Jurkat, Clone E6-1 (cell line): ENCODE measurements around the gene NLRP6. TPM values are rescaled to one million over a fixed set of nuclear protein-coding genes. Genes with fewer than 3 reads are reported as not detected.
"Not testable (repeated sequence)": the region's sequence is repeated elsewhere in the genome, so short reads cannot be mapped to it uniquely, and the experiment has no call there.

ENCODE experiments used
- DNase-seq: peaks from one replicate; pipeline ENCODE4 v3.0.0-alpha.2; 2011; ENCODE audit warnings: low read depth, low spot score
- H3K4me3 ChIP-seq: 2 replicates; pipeline ENCODE4 v1.5.1; 2011; ENCODE audit warnings: mild to moderate bottlenecking, low read length, control low read depth, moderate library complexity
- polyA plus RNA-seq: library from polyadenylated mRNA; unstranded; fragments of >200 nt; gene quantifications from one replicate; pipeline ENCODE4 v1.2.1, GENCODE V29; 2012; ENCODE audit warnings: missing spikeins; ENCODE audit not compliant: insufficient read length, insufficient read depth

Gene NLRP6
- 0.29 TPM for polyA plus RNA-seq

DNA sequence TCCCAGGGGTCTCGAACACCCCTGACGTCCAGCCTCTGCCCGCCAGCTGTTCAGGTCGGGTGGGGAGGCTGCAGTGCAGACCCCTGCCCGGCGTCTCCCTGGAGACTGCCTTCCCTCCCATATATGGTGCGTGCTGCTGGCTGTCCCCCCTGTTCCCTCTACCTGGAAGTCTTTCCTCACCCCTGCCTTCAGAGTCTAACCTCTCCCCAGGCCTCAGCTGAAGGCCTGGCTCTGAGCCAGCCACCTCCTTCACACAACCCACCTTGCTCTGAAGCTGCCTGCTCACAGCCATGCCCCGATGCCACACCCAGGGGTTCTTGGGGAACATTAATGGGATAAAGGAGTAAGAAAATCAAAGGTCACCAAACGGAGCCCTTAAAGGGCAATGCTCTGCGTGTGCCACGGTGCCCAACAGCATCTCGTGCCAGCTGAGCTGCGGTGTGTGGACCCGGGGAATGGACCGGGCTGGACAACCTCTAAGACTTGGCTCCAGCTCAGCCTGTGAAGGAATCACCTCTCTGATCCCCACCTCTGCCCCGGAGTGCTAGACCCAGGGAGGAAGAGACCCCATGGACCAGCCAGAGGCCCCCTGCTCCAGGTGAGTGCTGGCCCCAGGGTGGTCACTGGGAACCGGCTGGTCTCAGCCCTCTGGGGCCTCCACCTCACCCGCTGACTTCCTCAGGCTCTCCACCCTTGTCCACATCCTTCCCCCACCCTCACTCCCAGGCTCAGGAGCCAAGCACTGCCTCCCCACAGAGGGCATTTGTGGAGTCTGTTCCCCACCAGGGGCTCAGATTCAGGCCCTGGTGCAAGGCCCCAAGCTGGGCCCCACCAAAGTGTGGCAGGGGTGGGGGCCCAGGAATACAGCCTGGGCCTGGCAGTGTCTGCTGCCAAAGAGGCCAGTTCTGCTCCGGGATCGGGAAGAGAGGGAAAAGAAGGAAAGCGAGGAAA lies at the start of gene NLRP6:
NLRP6 (plus strand) TSS at position 407 of the 951 bp plus-strand sequence; CDS start at position 570, 163 bp downstream.
- no peak for DNase-seq
- no peak within 1 kb of the TSS for H3K4me3 ChIP-seq

DNA sequence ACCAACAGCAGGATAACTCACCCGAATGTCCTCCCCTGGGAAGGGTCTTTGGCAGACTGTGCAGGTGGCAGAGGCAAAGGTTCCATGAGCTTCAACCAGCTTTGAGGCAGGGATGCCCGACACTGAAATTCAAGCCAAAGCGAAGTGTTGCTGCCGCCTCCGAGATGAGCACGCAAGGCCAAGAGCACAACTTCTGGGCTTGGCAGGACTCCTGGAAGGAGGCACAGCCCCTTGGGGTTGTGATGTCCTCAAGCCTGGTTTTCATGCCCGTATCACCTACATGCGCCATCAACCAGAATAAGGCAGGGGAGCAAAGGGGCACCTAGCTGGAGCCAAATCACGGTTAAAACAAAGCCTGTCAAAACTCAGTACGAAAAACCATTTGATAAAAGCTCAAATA lies 47.8 kb upstream of the NLRP6 start:
- DNase-seq, result no peak
- H3K4me3 ChIP-seq, result no peak overlapping the region

DNA sequence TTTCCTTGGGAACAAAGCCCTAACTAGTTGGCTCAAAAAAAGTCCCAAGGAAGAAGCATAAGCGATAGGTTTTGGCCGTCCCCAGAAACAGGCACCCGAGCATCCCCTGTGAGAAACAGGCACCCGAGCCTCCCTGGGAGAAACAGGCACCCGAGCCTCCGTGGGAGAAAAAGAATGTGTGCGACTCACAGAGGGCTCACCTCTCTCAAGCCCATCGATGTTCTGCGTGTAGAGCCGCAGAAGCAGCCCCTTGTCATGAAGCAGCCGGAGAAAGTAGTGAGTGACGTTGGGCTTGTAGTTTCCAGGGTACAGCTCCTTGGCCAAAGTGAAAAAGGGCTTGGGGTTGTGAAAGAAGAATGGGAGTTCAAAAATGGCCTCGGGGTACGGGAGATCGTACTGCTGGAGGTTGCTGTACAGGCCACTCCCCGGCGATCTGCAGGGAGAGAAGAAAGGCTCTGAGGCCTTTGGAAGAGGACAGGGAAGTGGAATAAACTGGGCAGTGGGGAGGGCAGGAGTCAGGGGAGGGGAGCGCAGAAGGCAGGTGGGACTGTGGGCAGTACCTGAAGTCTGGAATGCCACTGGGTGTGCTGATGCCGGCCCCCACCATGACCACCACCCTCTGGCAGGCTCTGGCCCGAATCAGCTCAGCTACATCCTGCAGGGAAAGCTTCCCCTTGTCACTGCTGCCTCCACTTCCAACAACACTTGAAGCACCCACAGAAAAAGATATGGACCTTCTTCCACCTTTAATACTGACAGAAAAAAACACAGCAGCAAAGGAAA lies 45.2 kb upstream of the NLRP6 start:
- no peak for DNase-seq
- no peak overlapping the region for H3K4me3 ChIP-seq

DNA sequence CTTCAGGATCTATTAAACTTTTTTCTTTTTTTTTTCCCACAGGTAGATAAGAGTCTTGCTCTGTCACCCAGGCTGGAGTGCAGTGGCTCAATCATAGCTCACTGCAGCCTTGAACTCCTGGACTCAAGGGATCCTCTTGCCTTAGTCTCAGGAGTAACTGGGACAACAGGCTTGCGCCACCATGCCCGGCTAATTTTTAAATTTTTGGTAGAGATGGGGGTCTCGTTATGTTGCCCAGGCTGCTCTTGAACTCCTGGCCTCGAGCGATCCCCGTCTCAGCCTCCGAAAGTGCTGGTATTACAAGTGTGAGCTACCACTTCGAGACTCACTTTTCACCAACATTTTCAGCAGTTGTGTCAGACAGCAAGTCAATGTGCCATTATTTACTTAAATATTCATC lies 43.0 kb upstream of the NLRP6 start:
- peak overlapping the region; percentile 84 for H3K4me3 ChIP-seq
- no peak for DNase-seq

DNA sequence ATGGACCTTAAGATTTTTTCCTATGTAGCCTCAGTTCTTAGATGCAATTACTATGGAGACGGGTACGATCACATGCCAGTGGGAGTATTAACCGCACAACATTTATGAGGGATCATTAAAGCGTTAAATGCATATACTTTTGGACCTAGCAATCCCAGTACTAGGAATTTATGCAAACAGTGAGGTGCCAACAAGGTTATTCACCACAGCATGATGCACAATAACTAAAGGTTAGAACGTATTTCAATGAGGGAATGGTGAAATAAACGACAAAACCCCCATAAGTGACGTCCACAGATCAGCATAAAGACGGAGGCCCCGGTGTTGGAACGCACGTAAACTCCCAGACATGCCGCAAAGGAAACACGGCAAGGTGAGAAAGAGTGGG lies 42.6 kb upstream of the NLRP6 start:
- DNase-seq, result no peak
- peak overlapping the region; percentile 84 for H3K4me3 ChIP-seq

DNA sequence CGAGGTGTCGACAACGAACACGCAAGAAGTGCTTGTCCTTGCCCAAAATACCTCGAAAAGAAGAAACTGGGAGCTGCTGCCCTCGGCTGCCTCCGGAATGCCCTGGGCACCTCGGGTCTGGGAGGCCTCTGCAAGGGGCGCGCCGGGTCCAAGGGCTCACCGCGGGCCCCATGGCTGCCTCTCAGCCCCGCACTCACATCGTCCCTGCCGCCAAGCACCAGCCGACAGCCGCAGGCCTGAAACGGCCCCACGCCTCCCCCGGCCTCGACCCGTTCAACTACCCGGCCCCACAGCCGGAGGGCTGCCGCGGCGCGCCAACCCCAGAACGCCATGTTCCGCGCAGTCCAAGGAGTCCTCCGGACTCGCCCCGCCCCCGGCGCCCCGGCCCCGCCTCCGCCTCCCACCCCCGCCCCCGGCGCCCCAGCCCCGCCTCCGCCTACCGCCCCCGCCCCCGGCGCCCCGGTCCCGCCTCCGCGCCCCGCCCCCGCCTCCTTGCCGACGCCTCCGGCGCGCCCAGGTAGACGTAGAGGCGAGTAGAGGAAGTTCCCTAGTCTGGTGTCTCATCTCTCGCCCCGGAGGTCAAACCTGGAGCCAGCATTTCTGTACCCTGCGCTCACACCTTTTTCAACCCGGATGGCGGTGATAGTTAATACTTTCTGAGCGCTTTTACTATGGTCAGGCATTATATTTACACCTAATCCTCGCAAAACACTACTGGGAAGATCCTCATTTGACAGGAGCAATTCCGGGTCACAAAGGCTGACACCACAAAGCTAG lies 42.0 kb upstream of the NLRP6 start, which contains the start of gene SIRT3:
SIRT3 (minus strand) TSS at position 346 of the 777 bp plus-strand sequence; CDS start at position 332, 14 bp downstream.
- DNase-seq, result peak; percentile 74
- H3K4me3 ChIP-seq, result peak within 1 kb of the TSS; percentile 84

DNA sequence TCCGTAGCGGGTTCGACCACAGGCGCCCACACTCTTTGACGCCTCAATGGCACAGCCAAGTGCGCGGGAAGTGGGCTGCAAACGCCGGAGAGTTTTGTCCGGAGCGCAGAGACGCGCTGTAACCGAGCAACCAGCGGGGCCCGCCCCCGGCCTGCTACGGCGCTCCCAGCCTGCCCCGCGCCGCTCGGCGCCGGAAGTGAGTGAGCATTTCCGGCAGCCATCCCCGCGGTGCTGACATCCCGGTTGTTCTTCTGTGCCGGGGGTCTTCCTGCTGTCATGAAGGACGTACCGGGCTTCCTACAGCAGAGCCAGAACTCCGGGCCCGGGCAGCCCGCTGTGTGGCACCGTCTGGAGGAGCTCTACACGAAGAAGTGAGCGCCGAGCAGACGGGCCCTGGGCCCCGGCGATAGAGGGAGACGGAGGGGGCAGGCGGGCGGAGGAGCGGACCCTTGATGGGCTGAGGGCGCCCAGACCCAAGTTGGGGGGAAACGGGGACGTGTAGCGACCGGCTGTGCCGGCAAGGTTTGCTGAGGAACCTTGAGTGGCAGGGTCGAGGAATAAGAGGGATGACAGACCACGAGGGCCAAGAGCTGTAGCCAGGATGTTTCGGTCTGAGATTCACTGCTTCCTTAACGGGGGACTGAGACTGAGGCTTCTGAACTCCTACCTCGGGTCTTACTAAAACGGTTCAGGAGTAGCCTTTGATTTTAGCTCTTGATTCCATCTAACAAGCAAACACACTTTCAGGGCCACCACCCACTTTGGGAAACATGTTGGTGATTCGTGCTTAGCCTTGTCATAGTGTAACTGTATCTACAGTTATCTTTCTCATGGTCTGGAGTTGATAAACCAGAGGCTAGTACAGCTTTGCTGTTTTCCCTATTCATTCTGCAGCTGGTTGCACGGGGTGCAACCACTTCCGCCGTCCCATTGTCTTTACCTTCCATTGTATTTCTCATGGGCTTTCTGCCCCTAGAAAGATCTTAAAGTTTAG lies 41.1 kb upstream of the NLRP6 start, which contains the start of gene PSMD13:
PSMD13 (plus strand) TSS at position 203 of the 994 bp plus-strand sequence; CDS start at position 277, 74 bp downstream.
- H3K4me3 ChIP-seq, result peak within 1 kb of the TSS; percentile 84
- peak; percentile 76 for DNase-seq

DNA sequence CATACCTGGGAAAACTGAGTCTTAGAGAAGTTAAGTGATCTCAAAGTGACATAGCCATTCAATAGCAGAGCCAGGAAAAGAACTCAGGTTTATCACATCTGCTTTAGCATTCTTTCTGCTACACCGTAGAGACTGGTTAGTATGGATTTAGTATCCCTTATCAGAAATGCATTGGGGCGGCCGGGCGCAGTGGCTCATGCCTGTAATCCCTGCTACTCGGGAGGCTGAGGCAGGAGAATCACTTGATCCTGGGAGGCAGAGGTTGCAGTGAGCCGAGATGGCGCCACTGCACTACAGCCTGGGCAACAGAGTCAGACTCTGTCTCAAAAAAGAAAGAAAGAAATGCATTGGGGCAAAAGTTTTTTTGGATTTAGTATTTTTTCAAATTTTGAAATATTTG lies 39.9 kb upstream of the NLRP6 start:
- DNase-seq, result not testable (repeated sequence)
- H3K4me3 ChIP-seq, result peak overlapping the region; percentile 73

DNA sequence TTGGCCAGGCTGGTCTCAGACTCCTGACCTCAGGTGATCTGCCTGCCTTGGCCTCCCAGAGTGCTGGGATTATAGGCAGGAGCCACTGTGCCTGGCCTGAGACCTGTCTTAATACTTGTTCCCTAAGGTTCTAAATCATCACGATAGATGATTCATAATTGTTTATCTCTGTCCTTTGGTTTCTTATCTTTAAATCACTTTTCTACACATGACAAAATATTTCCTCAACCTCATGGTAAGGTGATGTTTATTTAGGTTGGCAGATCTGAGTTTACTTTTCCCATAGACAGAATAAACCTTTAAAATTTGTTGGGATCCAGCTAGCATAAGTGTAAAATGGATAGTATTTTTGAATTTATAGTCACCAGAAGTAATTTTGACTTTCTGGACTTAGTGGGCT lies 37.9 kb upstream of the NLRP6 start:
- no peak for DNase-seq
- no peak overlapping the region for H3K4me3 ChIP-seq

DNA sequence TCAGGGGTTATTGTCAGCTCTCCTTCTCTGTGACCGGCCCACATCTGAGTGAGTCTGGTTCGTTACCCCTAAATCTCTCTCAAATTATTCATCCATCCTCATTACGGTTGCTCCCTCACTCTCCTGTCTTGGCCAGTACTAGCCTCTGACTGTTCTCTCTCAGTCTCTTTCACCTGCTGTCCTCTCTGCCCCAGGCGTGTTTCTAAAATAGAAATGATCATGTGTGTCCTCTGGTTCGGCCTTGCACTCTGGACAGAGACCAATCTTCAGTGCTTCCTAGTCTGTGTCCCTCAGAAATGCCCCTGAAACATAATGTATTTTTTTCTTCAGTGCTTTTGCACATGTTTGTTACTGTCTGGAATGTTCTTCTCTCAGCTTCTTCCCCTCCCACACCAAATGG lies 36.6 kb upstream of the NLRP6 start:
- H3K4me3 ChIP-seq, result no peak overlapping the region
- no peak for DNase-seq

DNA sequence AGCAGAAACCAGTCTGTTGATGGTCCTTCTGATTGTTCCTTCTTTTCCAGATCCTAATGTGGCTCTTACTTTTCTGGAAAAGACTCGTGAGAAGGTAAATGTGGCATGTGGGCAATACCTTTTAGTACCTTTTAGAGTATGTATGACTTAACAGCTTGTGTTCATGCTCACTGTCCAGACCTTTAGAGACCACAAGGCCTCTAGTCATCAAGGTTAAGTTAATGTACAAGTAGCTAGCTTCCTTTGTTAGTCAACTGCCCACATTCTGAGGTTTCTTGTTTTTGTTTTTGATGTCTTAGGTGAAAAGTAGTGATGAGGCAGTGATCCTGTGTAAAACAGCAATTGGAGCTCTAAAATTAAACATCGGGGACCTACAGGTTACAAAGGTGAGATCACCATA lies 33.8 kb upstream of the NLRP6 start:
- no peak for DNase-seq
- H3K4me3 ChIP-seq, result no peak overlapping the region

DNA sequence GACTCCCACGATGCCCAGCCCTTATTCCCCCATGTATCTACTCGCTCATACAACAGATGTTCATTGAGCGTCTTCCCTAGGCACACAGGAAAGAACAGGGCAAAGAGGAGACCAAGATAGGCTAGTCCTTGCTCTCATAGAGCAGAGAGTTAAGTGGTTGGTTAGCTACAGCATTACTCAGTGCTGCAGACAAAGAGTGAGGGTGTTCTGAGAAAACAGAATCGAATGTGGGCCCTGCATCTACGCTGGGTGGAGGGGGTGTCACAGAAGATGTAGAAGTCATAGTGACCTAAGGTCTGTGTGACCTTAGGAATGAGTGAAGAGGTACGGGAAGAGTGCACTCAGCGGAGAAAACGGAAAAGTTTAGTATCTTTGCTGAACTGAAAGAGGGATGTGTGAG lies 29.1 kb upstream of the NLRP6 start:
- DNase-seq, result no peak

DNA sequence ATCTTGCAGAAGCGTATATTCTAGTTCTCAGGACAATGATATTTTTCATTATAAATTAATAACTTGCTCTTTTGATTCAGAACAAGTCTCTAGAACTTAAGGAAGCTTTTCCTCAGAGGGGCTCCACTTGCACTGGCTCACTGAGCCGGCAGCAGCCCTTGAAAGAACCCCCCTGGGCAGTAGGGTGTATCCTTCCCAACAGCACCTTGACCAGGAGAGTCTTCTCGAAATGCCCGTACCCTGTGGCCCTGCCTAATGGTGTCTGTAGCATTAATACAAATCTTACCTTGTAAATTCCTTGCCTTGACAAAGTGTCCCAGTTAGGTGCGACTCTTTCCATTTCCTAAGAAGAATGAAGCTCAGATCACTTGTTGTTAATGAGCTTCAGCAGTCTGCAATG lies 27.9 kb upstream of the NLRP6 start:
- no peak for DNase-seq

More for the DNA sequence above, 29.1 kb upstream of the NLRP6 start:
- no peak overlapping the region for H3K4me3 ChIP-seq

DNA sequence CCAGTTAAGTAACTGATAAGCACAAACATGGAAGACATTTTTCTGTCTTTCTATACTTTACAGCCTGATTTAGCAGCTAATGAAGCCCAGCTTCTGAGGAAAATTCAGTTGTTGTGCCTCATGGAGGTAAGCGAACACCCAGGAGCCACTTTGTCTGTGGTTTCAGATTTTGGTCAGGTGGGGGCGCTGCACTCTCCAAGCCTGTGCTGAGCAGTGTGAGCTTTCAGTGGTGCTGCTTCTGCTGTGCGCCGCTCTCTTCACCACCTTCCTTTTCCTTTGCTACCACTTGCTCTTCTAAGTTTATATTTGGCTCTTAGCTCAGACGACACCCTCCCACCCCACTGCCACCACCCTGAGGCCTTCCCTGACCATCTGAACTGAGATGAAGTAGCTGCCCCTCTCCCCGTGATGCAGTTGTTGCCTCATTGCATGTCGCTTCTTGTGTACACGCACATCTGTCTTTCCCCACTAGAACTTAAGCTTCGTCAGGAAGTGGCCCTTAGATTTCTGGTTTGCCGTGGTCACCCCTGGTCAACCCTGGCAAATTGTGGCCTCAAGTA lies 27.4 kb upstream of the NLRP6 start:
- peak; percentile 35 for DNase-seq
- H3K4me3 ChIP-seq, result no peak overlapping the region

More for the DNA sequence above, 27.9 kb upstream of the NLRP6 start:
- H3K4me3 ChIP-seq, result no peak overlapping the region

DNA sequence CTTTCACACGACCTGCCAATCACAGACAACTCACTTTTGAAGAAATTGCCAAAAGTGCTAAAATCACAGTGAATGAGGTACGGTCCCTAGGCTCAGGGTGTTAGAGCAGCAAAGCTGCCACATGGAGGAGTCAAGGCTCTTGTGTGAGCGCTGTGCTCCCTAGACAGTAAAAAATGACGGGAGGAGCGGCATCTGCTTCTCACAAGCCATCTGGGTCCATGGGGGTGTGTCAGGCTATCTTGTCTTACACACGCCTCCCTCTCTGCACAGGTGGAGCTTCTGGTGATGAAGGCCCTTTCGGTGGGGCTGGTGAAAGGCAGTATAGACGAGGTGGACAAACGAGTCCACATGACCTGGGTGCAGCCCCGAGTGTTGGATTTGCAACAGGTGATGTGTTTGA lies 26.7 kb upstream of the NLRP6 start:
- DNase-seq, result no peak
- H3K4me3 ChIP-seq, result no peak overlapping the region

DNA sequence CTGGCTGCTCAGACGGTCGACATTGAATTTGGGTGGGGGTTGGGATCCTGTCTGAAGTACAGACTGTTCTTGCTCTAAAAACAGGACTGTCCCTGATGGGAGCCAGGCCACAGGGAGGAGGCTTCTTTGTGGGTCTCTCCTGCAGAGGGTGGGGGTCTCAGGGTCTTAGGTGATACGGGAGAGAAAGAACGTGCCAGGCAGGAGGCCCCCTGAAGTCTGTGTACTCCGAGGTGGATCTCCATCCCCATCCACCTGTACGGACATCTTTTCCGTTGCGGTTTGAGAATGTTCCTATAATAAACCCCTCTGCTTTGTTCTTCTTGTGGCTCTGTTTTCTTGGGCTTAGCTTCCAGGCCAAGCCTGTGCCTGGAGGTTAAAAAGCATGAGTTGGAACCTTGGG lies 25.5 kb upstream of the NLRP6 start:
- H3K4me3 ChIP-seq, result no peak overlapping the region
- no peak for DNase-seq

DNA sequence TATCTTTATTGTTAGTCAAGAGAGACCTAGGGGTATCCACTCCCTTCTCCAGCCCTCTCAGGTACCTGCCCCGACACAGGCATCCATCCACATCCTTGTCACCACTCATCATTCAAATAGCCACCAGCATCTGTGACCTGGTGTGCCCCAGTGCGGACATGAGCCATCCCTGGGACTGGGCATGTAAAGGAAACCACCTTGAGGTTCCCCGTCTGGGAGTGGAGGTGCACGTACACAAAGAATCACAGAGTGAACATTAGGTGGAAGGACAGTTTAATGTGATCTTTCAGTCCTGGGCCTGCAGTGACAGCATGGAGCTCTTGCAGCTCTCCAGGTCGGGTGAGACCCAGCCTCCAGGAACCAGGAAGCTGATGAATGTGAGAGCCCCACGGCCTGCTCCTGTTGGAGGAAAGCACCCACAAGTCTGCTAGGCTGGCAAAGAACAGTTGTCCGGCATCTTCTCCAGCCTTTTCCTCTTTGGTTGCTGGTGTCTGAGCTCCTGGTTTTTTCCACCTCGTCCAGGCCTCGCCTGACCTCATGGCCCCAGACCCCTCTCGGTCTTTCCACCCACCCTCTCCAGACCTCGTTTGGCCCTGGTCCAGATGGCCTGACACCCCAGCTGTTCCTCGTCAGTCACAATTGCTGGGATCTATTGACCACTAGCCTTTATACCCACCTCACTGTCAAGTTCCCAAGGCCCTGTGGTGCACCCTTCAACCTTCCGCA lies 24.9 kb upstream of the NLRP6 start:
- no peak for DNase-seq
- no peak overlapping the region for H3K4me3 ChIP-seq
